ENCODE data around the gene ST3GAL5. TPM values are rescaled to one million over a fixed set of nuclear protein-coding genes. Genes with fewer than 3 reads are reported as not detected.
A peak's percentile ranks its signal among the peaks of the same experiment; 100 is the strongest.

Gene ST3GAL5
- total RNA-seq, 4 donors from 2014 or later = 3.0 to 20.2 (median 13.6) TPM

DNA sequence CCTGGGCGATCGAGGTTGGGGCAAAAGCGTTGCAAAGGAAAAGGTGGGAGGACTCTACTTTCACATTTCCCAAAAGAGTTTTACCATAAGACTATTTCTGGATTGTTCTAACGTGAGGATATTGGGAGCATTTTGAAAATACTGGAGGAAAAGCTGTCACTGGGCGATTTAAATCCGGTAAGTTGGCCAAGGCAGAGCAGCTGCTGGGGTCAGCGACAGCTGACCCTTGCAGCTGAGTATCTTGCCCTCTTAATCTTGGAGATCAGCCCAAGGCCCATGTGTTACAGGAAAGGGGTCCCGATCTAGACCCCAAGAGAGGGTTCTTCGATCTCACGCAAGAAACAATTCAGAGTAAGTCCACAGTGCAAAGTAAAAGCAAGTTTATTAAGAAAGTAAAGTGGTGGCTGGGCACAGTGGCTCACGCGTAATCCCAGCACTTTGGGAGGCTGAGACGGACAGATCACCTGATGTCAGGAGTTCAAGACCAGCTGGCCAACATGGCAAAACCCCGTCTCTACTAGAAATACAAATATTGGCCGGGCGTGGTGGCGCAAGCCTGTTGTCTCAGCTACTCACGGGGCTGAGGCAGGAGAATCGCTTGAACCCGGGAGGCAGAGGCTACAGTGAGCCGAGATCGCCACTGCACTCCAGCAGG, 964 bp upstream of the ST3GAL5 start:
- in situ Hi-C loops (cut with MboI; ENCODE audit: low pct_ligation_motif_present in 1 of 4, low pct_unique_long_range_greater_than_20kb in 1 of 4, low sequenced_read_pairs in 3 of 4) = loop anchor here in 2 of 4 donors (10.0 kb wide), 1 partner anchor 185 kb away; no protein-coding TSS in a partner anchor
- whole genome bisulfite sequencing, 2 donors (ENCODE audit: low coverage in 1 of 2) = 20 to 25% methylated on average over 12 to 22 of the region's 22 CpGs
- no peaks in the 10 kb centered on the region for H3K27me3 ChIP-seq
- TF ChIP-seq EP300 (IDR thresholded peaks at IDR 0.05; ENCODE audit: low read depth) = no peak
- TF ChIP-seq POLR2A (IDR thresholded peaks at IDR 0.05) = no peak
- TF ChIP-seq, protein P1, sequence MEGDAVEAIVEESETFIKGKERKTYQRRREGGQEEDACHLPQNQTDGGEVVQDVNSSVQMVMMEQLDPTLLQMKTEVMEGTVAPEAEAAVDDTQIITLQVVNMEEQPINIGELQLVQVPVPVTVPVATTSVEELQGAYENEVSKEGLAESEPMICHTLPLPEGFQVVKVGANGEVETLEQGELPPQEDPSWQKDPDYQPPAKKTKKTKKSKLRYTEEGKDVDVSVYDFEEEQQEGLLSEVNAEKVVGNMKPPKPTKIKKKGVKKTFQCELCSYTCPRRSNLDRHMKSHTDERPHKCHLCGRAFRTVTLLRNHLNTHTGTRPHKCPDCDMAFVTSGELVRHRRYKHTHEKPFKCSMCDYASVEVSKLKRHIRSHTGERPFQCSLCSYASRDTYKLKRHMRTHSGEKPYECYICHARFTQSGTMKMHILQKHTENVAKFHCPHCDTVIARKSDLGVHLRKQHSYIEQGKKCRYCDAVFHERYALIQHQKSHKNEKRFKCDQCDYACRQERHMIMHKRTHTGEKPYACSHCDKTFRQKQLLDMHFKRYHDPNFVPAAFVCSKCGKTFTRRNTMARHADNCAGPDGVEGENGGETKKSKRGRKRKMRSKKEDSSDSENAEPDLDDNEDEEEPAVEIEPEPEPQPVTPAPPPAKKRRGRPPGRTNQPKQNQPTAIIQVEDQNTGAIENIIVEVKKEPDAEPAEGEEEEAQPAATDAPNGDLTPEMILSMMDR (IDR thresholded peaks at IDR 0.05) = no peak
- no peak for TF ChIP-seq POLR2AphosphoS5 (IDR thresholded peaks at IDR 0.05)
- peak overlapping the region; percentile 82 to 87 (median 85) for H3K27ac ChIP-seq
- no peaks in the 10 kb centered on the region for H3K9me3 ChIP-seq
- intact Hi-C loops (cut with DNase I; ENCODE audit: low total_unique reads) = loop anchor here (5.0 to 10.0 kb wide), 2 partner anchors 62 to 185 kb away; no protein-coding TSS in a partner anchor
- no peaks in the 10 kb centered on the region for H3K36me3 ChIP-seq
- peak; percentile 19 for DNase-seq
- H3K4me3 ChIP-seq = peak overlapping the region; percentile 66 to 87 (median 72)
- peaks cover 14 to 42% (median 21%) of the 10 kb centered on the region in 4 donors for H3K4me1 ChIP-seq

DNA sequence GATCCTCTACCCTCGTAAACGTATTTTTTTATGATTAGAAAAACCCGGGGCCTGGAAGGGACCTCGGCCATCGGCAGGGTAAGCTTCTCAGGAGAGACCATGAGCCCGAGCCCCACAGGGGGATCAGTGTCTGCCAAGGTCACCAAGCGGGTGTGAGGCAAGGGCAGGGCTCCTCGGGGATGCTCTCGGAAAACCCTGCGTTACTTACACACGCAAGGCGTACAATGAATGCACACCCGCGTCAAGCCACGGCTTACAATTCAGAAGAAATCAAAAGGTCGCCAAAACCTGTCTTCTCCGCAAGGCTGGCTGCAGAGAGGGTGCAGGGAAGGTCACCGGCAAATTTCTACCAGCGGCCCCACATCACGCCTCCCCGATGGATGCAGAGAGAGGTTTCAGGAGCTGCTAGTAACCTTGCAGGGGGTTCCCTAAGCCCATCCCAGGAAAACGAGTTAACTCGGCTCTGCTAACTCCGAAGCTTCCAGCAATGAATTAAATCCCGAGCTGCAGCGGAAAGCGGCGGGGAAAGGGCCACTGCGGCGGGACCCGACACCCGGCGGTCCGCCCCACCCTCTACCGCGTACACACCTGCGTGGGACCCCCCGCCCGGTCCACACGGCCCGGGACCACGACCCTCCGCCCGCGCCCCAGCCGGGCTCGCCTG, 638 bp downstream of the ST3GAL5 start:
- in situ Hi-C loops (cut with MboI; ENCODE audit: low pct_ligation_motif_present in 1 of 4, low pct_unique_long_range_greater_than_20kb in 1 of 4, low sequenced_read_pairs in 3 of 4) = loop anchor here in 2 of 4 donors (10.0 kb wide), 1 partner anchor 187 kb away; no protein-coding TSS in a partner anchor

DNA sequence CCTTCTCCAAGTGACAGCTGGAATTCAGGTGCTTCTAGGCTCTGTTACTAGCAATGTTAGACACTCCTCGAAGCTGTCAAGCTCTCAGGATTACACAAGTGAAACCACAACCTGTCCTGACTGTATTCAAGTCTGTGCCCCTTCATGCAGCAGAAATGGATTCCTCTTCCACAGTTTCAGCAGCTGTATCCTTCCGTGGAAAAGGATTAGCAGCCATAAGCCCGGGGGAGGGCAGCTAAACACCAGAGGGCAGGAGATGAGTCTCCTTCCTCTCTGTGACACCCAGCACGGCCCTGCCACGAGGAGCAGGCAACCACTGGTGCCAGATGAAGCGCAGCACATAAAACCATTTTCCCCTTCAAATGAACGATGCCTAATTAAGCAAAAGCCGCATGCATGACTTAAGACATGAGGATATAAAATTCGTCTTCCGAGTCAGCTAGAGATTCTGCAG, 1.2 kb downstream of the ST3GAL5 start:
- no peaks in the 10 kb centered on the region for H3K36me3 ChIP-seq
- TF ChIP-seq, protein P1 (IDR thresholded peaks at IDR 0.05) = peak in 1 of 5 experiments; percentile 19
- no peak for TF ChIP-seq POLR2A (IDR thresholded peaks at IDR 0.05)
- peak in 1 of 3 donors; percentile 9 for TF ChIP-seq POLR2AphosphoS5 (IDR thresholded peaks at IDR 0.05)
- peaks cover 14 to 42% (median 21%) of the 10 kb centered on the region in 4 donors for H3K4me1 ChIP-seq
- H3K27me3 ChIP-seq = no peaks in the 10 kb centered on the region
- in situ Hi-C loops (cut with MboI; ENCODE audit: low pct_ligation_motif_present in 1 of 4, low pct_unique_long_range_greater_than_20kb in 1 of 4, low sequenced_read_pairs in 3 of 4) (loop anchor here in 2 of 4 donors (10.0 kb wide), 1 partner anchor 187 kb away; no protein-coding TSS in a partner anchor), intact Hi-C loops (cut with DNase I; ENCODE audit: low total_unique reads) (loop anchor here (5.0 to 10.0 kb wide), 2 partner anchors 60 to 187 kb away; no protein-coding TSS in a partner anchor)
- H3K4me3 ChIP-seq = peak overlapping the region; percentile 66 to 87 (median 72)
- 5% methylated on average over 10 of the region's 10 CpGs; no CpG with 5 or more reads in 1 of the 2 donors for WGBS, 2 donors (ENCODE audit: low coverage in 1 of 2)
- DNase-seq = peak; percentile 62
- no peaks in the 10 kb centered on the region for H3K9me3 ChIP-seq
- H3K27ac ChIP-seq = peak overlapping the region; percentile 82 to 87 (median 85)

More for the DNA sequence above, 638 bp downstream of the ST3GAL5 start:
- Histone ChIP-seq H3K27ac (peak overlapping the region; percentile 82 to 87 (median 85)), H3K27me3 (no peaks in the 10 kb centered on the region), H3K9me3 (no peaks in the 10 kb centered on the region), H3K4me1 (peaks cover 14 to 42% (median 21%) of the 10 kb centered on the region in 4 donors), H3K4me3 (peak overlapping the region; percentile 66 to 87 (median 72)), H3K36me3 (no peaks in the 10 kb centered on the region)
- 1% methylated on average over 28 of the region's 47 CpGs; no CpG with 5 or more reads in 1 of the 2 donors for WGBS, 2 donors (ENCODE audit: low coverage in 1 of 2)
- DNase-seq = peak; percentile 29
- TF ChIP-seq, protein P1 (IDR thresholded peaks at IDR 0.05) = no peak
- no peak for TF ChIP-seq POLR2A (IDR thresholded peaks at IDR 0.05)
- intact Hi-C loops (cut with DNase I; ENCODE audit: low total_unique reads) = loop anchor here (5.0 to 10.0 kb wide), 2 partner anchors 61 to 187 kb away; no protein-coding TSS in a partner anchor

DNA sequence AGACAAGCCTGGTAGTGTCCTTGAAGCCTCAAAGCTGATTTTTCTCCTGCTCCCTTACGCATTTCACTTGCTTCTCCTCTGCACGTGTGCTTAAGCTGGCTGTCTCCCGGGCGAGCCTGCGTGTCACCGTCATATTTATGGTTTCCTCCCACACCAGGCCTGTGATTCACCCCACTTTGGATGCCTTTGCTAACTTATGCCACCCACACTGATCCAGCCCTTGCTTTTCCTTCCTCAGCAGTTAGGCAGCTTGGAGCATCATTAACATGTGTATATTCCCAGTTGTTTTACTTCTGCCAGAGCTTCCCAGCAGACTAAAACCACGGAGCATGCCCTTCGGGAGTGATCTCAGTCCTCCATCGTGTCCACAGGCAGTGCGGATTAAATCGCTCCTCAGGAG, 2.2 kb downstream of the ST3GAL5 start:
- Histone ChIP-seq H3K27me3 (no peaks in the 10 kb centered on the region), H3K27ac (peak overlapping the region; percentile 82 to 87 (median 85)), H3K9me3 (peaks cover 0 to 4% of the 10 kb centered on the region in 2 donors), H3K4me1 (peaks cover 14 to 42% (median 21%) of the 10 kb centered on the region in 4 donors), H3K4me3 (peak overlapping the region in 1 of 4 donors; percentile 69), H3K36me3 (no peaks in the 10 kb centered on the region)
- in situ Hi-C loops (cut with MboI; ENCODE audit: low pct_ligation_motif_present in 1 of 4, low pct_unique_long_range_greater_than_20kb in 1 of 4, low sequenced_read_pairs in 3 of 4) = loop anchor here in 2 of 4 donors (10.0 kb wide), 1 partner anchor 188 kb away; no protein-coding TSS in a partner anchor
- TF ChIP-seq EP300 (IDR thresholded peaks at IDR 0.05; ENCODE audit: low read depth) (no peak), POLR2AphosphoS5 (IDR thresholded peaks at IDR 0.05) (peak; percentile 60 to 70 (median 61))
- 35 to 45% methylated on average over 6 to 11 of the region's 11 CpGs for WGBS, 2 donors (ENCODE audit: low coverage in 1 of 2)
- intact Hi-C loops (cut with DNase I; ENCODE audit: low total_unique reads) = loop anchor here (5.0 to 10.0 kb wide), 2 partner anchors 59 to 188 kb away; no protein-coding TSS in a partner anchor
- peak; percentile 41 for DNase-seq
